ENCODE results near the gene IFIT5.

DNA sequence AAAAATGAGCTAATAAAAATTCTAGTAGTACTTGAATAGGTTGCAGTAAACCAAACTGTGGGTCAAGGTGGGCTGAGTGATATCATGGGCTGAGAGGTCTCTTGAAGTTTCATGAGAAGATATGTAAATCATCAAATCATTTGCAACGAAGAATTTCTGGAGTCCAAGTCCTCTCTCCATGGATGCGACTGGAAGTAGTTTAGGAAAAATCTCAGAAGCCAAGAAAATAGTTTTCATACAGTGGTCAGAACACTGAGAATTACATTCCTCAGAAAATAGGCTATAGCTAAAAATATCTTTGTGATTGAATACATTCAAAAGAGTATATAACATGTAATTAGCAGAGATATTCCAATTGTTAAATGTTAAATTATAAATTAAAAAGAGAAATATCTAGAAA, 25.6 kb upstream of the IFIT5 start:
- TF ChIP-seq, protein P1, sequence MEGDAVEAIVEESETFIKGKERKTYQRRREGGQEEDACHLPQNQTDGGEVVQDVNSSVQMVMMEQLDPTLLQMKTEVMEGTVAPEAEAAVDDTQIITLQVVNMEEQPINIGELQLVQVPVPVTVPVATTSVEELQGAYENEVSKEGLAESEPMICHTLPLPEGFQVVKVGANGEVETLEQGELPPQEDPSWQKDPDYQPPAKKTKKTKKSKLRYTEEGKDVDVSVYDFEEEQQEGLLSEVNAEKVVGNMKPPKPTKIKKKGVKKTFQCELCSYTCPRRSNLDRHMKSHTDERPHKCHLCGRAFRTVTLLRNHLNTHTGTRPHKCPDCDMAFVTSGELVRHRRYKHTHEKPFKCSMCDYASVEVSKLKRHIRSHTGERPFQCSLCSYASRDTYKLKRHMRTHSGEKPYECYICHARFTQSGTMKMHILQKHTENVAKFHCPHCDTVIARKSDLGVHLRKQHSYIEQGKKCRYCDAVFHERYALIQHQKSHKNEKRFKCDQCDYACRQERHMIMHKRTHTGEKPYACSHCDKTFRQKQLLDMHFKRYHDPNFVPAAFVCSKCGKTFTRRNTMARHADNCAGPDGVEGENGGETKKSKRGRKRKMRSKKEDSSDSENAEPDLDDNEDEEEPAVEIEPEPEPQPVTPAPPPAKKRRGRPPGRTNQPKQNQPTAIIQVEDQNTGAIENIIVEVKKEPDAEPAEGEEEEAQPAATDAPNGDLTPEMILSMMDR (conservative IDR thresholded peaks at IDR 0.05; ENCODE audit: low read length) = no peak
- TF ChIP-seq EZH2phosphoT487 (IDR thresholded peaks at IDR 0.05; ENCODE audit: borderline replicate concordance) = no peak
